ENCODE results near the gene TTLL7. TPM values are rescaled to one million over a fixed set of nuclear protein-coding genes. Genes with fewer than 3 reads are reported as not detected.
"Not testable (repeated sequence)": the region's sequence is repeated elsewhere in the genome, so short reads cannot be mapped to it uniquely, and the experiment has no call there.

TTLL7 gene
- total RNA-seq, 1 donor from 2014 or later = 2.3 TPM

- intact Hi-C loops (cut with micrococcal nuclease) = loop anchor here (5.0 to 10.0 kb wide), 4 partner anchors 96 to 939 kb away; no protein-coding TSS in a partner anchor
Observed at GRCh38 chr1:83996191-83996590, 2.7 kb downstream of the TTLL7 start.

- intact Hi-C loops (cut with micrococcal nuclease) = loop anchor here (5.0 to 10.0 kb wide), 4 partner anchors 97 to 939 kb away; no protein-coding TSS in a partner anchor
Observed at GRCh38 chr1:83995649-83996048, 3.3 kb downstream of the TTLL7 start.

- intact Hi-C loops (cut with micrococcal nuclease) = loop anchor here (10.0 kb wide), 3 partner anchors 301 to 941 kb away; no protein-coding TSS in a partner anchor
Observed at GRCh38 chr1:83994111-83994510, 4.8 kb downstream of the TTLL7 start.

GRCh38 chr1:83990734-83991133, 8.2 kb downstream of the TTLL7 start:
- intact Hi-C loops (cut with micrococcal nuclease) = loop anchor here (10.0 kb wide), 3 partner anchors 304 to 944 kb away; no protein-coding TSS in a partner anchor

GRCh38 chr1:83985048-83985447, 13.9 kb downstream of the TTLL7 start:
- intact Hi-C loops (cut with micrococcal nuclease) = no loop called here

GRCh38 chr1:83983918-83984317, 15.0 kb downstream of the TTLL7 start:
- intact Hi-C loops (cut with micrococcal nuclease) = not testable (repeated sequence)

- intact Hi-C loops (cut with micrococcal nuclease) = no loop called here
Observed at GRCh38 chr1:83978056-83978455, 20.9 kb downstream of the TTLL7 start.

GRCh38 chr1:83976920-83977319, 22.0 kb downstream of the TTLL7 start:
- intact Hi-C loops (cut with micrococcal nuclease) = no loop called here

- intact Hi-C loops (cut with micrococcal nuclease) = loop anchor here (2.0 kb wide), 1 partner anchor 28 kb away; no protein-coding TSS in a partner anchor
Observed at GRCh38 chr1:83970802-83971201, 28.1 kb downstream of the TTLL7 start.

- intact Hi-C loops (cut with micrococcal nuclease) = loop anchor here (2.0 kb wide), 1 partner anchor 27 kb away; no protein-coding TSS in a partner anchor
Observed at GRCh38 chr1:83970114-83970513, 28.8 kb downstream of the TTLL7 start.

- intact Hi-C loops (cut with micrococcal nuclease) = no loop called here
Observed at GRCh38 chr1:83967336-83967735, 31.6 kb downstream of the TTLL7 start.

GRCh38 chr1:83964153-83964552, 34.8 kb downstream of the TTLL7 start:
- intact Hi-C loops (cut with micrococcal nuclease) = no loop called here

GRCh38 chr1:83961571-83962295, 37.2 kb downstream of the TTLL7 start:
- intact Hi-C loops (cut with micrococcal nuclease) = no loop called here

GRCh38 chr1:83960669-83961277, 38.2 kb downstream of the TTLL7 start:
- intact Hi-C loops (cut with micrococcal nuclease) = no loop called here

- intact Hi-C loops (cut with micrococcal nuclease) = no loop called here
Observed at GRCh38 chr1:83959824-83960498, 39.0 kb downstream of the TTLL7 start.

GRCh38 chr1:83958704-83959103, 40.2 kb downstream of the TTLL7 start:
- intact Hi-C loops (cut with micrococcal nuclease) = no loop called here

GRCh38 chr1:83954166-83954823, 44.6 kb downstream of the TTLL7 start:
- intact Hi-C loops (cut with micrococcal nuclease) = no loop called here

- intact Hi-C loops (cut with micrococcal nuclease) = no loop called here
Observed at GRCh38 chr1:83950106-83950661, 48.7 kb downstream of the TTLL7 start.

GRCh38 chr1:83942914-83943313, 56.0 kb downstream of the TTLL7 start:
- intact Hi-C loops (cut with micrococcal nuclease) = loop anchor here (2.0 kb wide), 1 partner anchor 28 kb away; no protein-coding TSS in a partner anchor

GRCh38 chr1:83934550-83934949, 64.4 kb downstream of the TTLL7 start:
- intact Hi-C loops (cut with micrococcal nuclease) = loop anchor here (5.0 to 10.0 kb wide), 4 partner anchors 363 to 1000 kb away; no protein-coding TSS in a partner anchor

GRCh38 chr1:83932693-83933092, 66.2 kb downstream of the TTLL7 start:
- intact Hi-C loops (cut with micrococcal nuclease) = loop anchor here (5.0 to 10.0 kb wide), 4 partner anchors 365 to 1002 kb away; no protein-coding TSS in a partner anchor
